GM23248 (cell line): ENCODE measurements around the gene PPP1R27. TPM values are rescaled to one million over a fixed set of nuclear protein-coding genes. Genes with fewer than 3 reads are reported as not detected.

Experiments
- DNase-seq: peaks from one replicate; pipeline ENCODE4 v3.0.0-alpha.2; 2015
- H2AFZ ChIP-seq: fragments of 200-600 bp; sonication (generic); 2 replicates; pipeline ENCODE4 v1.6.1; 2016; ENCODE audit warnings: antibody characterized with exemption
- H3F3A ChIP-seq: fragments of 200-600 bp; sonication (generic); 2 replicates; pipeline ENCODE4 v1.6.1; 2016; ENCODE audit warnings: mild to moderate bottlenecking, antibody characterized with exemption, mixed run types; ENCODE audit not compliant: insufficient read depth
- H3K27ac ChIP-seq: fragments of 200-600 bp; sonication (generic); 2 replicates; pipeline ENCODE4 v1.5.1; 2016; ENCODE audit warnings: mild to moderate bottlenecking
- H3K27me3 ChIP-seq: fragments of 200-600 bp; sonication (generic); replicated peaks from 2 replicates; pipeline ENCODE4 v1.6.1; 2016; ENCODE audit warnings: mild to moderate bottlenecking; ENCODE audit not compliant: insufficient read depth
- H3K36me3 ChIP-seq: fragments of 200-600 bp; sonication (generic); 2 replicates; pipeline ENCODE4 v1.6.1; 2016; ENCODE audit warnings: low read depth, mild to moderate bottlenecking
- H3K4me1 ChIP-seq: fragments of 200-600 bp; sonication (generic); 2 replicates; pipeline ENCODE4 v1.6.1; 2016; ENCODE audit warnings: mild to moderate bottlenecking; ENCODE audit not compliant: insufficient read depth
- H3K4me2 ChIP-seq: fragments of 200-600 bp; sonication (generic); one replicate; pipeline ENCODE4 v1.6.1; 2016; ENCODE audit warnings: mild to moderate bottlenecking; ENCODE audit not compliant: unreplicated experiment
- H3K4me3 ChIP-seq: fragments of 200-600 bp; sonication (generic); 2 replicates; pipeline ENCODE4 v1.5.1; 2016; ENCODE audit warnings: mild to moderate bottlenecking
- H3K79me2 ChIP-seq: fragments of 200-600 bp; sonication (generic); 2 replicates; pipeline ENCODE4 v1.6.1; 2016; ENCODE audit warnings: mild to moderate bottlenecking; ENCODE audit not compliant: insufficient read depth
- H3K9ac ChIP-seq: fragments of 200-600 bp; sonication (generic); 2 replicates; pipeline ENCODE4 v1.6.1; 2016; ENCODE audit warnings: mild to moderate bottlenecking
- H3K9me2 ChIP-seq: fragments of 200-600 bp; sonication (generic); 2 replicates; pipeline ENCODE4 v1.6.1; 2016; ENCODE audit warnings: mixed run types, mild to moderate bottlenecking, moderate library complexity; ENCODE audit not compliant: insufficient read depth
- H3K9me3 ChIP-seq: fragments of 200-600 bp; sonication (generic); one replicate; pipeline ENCODE4 v1.6.1; 2017; ENCODE audit warnings: low read depth
- H4K20me1 ChIP-seq: fragments of 200-600 bp; sonication (generic); 2 replicates; pipeline ENCODE4 v1.6.0; 2016; ENCODE audit not compliant: insufficient read depth
- EZH2 ChIP-seq: fragments of 200-600 bp; sonication (generic); IDR thresholded peaks from 2 replicates; pipeline ENCODE4 v1.6.1; 2018; ENCODE audit warnings: antibody characterized with exemption, mild to moderate bottlenecking; ENCODE audit not compliant: insufficient read depth, poor library complexity, severe bottlenecking
- EZH2phosphoT487 ChIP-seq: fragments of 200-600 bp; sonication (generic); IDR thresholded peaks from 2 replicates; pipeline ENCODE4 v1.6.1; 2018; ENCODE audit warnings: antibody characterized with exemption, moderate library complexity, mild to moderate bottlenecking, low read depth; ENCODE audit not compliant: insufficient read depth
- WGBS, 2 experiments: methylation state at CpG; one replicate each; pipeline ENCODE4 v1.1.6; 2015 to 2017; ENCODE audit warnings: low lambda C conversion rate in 2 of 2, low coverage in 1 of 2; ENCODE audit errors: missing lambda C conversion rate in 2 of 2; 5-methylcytosine and 5-hydroxymethylcytosine counted together
- in situ Hi-C: fragments of 300-500 bp; cut with MboI; formaldehyde crosslinking; loops from 2 replicates; pipeline ENCODE4 v1.15.0; 2020
- polyA plus RNA-seq: library from polyadenylated mRNA; unstranded; fragments of >200 nt; fragmentation: Nextera tagmentation; extraction: Ambion mirVana; gene quantifications from 2 replicates; pipeline ENCODE4 v1.2.1, GENCODE V29; 2016
- total RNA-seq: library from RNA; depleted of rRNA; stranded (reverse); fragments of >200 nt; shearing (Covaris generic); gene quantifications from 2 replicates; pipeline ENCODE4 v1.2.3, GENCODE V29; 2014

Gene PPP1R27
- total and polyA plus RNA-seq, 2 experiments from 2014 or later, result not detected

DNA sequence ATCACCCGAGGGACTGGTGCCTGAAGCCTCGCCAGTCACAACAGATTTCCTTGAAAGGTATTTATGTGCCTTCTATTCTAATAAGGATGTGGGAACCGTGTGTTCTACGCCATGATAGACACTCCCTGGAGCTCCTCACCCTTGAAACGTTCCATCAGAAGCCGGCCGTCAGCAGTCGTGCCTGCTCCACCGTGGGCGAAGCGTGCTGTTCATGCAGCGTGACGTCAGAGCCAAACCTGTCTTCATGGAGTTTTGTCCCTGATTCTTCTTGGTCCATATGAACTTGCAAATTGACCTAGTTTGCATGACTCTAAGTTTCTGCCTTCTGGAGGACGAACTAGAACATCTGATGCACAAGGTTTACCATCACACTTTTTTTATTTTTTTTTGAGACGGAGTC lies 4.5 kb upstream of the PPP1R27 start:
- no peaks in the 10 kb centered on the region for H3K4me1 ChIP-seq
- peaks cover 22% of the 10 kb centered on the region for H3F3A ChIP-seq
- 85 to 87% methylated on average over 14 to 15 of the region's 15 CpGs for WGBS, 2 experiments
- TF ChIP-seq EZH2phosphoT487 (no peak), EZH2 (no peak)
- H3K4me2 ChIP-seq, result no peak overlapping the region
- H3K36me3 ChIP-seq, result peaks cover 8% of the 10 kb centered on the region; the same call in 1 of the 2 replicates
- H3K27ac ChIP-seq, result no peak overlapping the region
- H3K79me2 ChIP-seq, result no peaks in the 10 kb centered on the region
- no peak overlapping the region for H3K9ac ChIP-seq
- no peak overlapping the region for H3K4me3 ChIP-seq
- no peaks in the 10 kb centered on the region for H4K20me1 ChIP-seq
- no peak overlapping the region for H2AFZ ChIP-seq
- no peaks in the 10 kb centered on the region for H3K9me2 ChIP-seq
- no peaks in the 10 kb centered on the region for H3K27me3 ChIP-seq
- DNase-seq, result no peak
- in situ Hi-C loops, result no loop called here
- H3K9me3 ChIP-seq, result no peaks in the 10 kb centered on the region

DNA sequence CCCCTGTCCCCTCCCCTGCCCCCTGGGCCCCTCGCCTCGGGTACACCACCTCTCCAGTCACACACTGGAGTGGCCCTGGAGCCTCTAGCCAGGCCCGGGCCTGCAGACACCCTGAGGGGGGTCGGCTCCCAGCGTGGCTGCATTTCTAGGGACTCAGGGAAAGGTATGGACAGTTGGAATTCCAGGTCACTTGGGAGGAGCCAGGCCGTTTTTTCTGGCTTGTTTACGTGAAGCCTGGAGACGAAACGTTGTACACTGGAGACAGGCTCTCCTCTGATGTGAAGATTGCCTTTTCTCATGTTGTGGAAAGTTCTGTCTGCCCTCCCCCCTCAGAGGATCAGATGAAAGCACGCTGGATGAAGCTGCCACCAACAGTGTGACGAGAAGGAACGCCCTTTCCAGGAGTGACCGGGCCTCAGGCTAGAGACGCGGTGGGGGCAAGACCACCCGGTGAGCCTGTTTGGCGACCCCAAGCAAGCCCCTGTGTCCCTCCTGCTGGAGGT lies 4.0 kb upstream of the PPP1R27 start:
- Histone ChIP-seq H3K4me2 (no peak overlapping the region), H4K20me1 (no peaks in the 10 kb centered on the region), H3K9me2 (no peaks in the 10 kb centered on the region), H3K4me3 (no peak overlapping the region), H3K9ac (no peak overlapping the region), H2AFZ (no peak overlapping the region), H3K4me1 (no peaks in the 10 kb centered on the region), H3K27me3 (no peaks in the 10 kb centered on the region), H3F3A (peaks cover 21% of the 10 kb centered on the region), H3K79me2 (peaks cover 4% of the 10 kb centered on the region; the same call in 1 of the 2 replicates), H3K9me3 (no peaks in the 10 kb centered on the region), H3K36me3 (peaks cover 6% of the 10 kb centered on the region; the same call in 1 of the 2 replicates), H3K27ac (no peak overlapping the region)
- no peak for DNase-seq
- 47 to 61% methylated on average over 17 of the region's 17 CpGs for WGBS, 2 experiments
- TF ChIP-seq EZH2phosphoT487, result no peak
- TF ChIP-seq EZH2, result no peak
- in situ Hi-C loops, result no loop called here

DNA sequence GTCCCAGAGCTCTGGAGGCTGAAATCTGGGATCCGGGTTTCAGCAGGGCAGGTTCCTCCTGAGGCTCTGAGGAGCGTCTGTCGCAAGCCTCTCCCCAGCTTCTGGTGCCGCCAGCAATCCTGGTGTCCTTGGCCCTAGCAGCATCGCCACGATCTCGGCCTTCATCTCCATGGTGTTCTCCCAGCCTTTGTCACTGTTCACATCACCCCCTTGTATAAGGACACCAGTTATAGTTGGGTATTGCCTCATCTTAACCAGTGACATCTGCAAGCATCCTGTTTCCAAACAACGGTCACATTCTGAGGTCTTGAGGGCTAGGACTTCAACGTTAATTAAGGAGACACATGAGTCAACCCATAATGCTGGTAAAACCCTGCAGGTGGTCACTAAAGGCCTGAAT lies 2.8 kb upstream of the PPP1R27 start:
- H3K9me3 ChIP-seq, result no peaks in the 10 kb centered on the region
- DNase-seq, result peak; percentile 39
- no peak overlapping the region for H3K9ac ChIP-seq
- no peaks in the 10 kb centered on the region for H3K9me2 ChIP-seq
- 62 to 71% methylated on average over 9 of the region's 9 CpGs for WGBS, 2 experiments
- H3K79me2 ChIP-seq, result peaks cover 6% of the 10 kb centered on the region; the same call in 1 of the 2 replicates
- in situ Hi-C loops, result no loop called here
- no peak overlapping the region for H3K4me2 ChIP-seq
- no peaks in the 10 kb centered on the region for H3K4me1 ChIP-seq
- H3K27ac ChIP-seq, result no peak overlapping the region
- TF ChIP-seq EZH2phosphoT487, result no peak
- no peak for TF ChIP-seq EZH2
- no peaks in the 10 kb centered on the region for H4K20me1 ChIP-seq
- no peak overlapping the region for H3K4me3 ChIP-seq
- no peaks in the 10 kb centered on the region for H3K27me3 ChIP-seq
- H2AFZ ChIP-seq, result no peak overlapping the region
- H3K36me3 ChIP-seq, result no peaks in the 10 kb centered on the region; the same call in 1 of the 2 replicates
- H3F3A ChIP-seq, result peaks cover 9% of the 10 kb centered on the region

DNA sequence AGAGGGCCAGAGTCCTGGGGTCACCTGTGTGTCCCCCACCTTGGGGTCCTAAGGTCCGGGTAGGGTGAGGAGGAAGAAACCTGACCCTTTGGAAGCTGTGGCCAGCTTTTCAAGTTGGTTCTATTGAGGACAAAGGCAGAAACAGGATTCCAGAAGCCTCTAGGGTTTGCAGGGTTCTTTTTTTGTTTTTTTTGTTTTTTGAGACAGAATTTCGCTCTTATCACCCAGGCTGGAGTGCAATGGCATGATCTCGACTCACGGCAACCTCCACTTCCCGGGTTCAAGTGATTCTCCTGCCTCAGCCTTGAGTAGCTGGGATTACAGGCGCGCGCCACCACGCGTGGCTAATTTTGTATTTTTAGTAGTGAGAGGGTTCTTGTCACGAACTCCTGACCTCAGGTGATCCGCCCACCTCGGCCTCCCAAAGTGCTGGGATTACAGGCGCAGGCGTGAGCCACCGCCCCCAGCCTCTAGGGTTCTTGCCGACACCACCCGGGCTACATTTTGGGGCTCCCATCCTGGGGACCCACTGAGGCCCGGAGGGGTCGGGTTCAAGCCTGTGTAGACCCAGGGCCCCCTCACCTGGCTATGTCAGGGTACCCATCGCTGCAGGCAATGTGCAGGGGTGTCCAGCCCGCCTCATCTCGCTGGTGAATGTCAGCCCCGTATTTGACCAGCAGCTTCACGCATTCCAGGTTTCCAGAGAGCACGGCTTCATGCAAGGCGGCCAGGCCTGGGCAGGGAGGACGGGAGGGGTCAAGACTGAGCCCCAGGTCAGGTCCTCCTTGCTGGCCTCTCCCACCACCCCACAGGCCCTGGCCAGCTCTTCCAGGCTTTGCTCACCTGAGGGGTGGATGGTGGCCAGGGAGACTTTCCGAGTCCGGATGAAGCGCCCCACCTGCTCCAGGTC lies 674 bp downstream of the PPP1R27 start:
- no peak for DNase-seq
- in situ Hi-C loops, result no loop called here
- peak overlapping the region; percentile 89 for H3K27ac ChIP-seq
- peaks cover 5% of the 10 kb centered on the region; the same call in 1 of the 2 replicates for H3F3A ChIP-seq
- H3K9me3 ChIP-seq, result no peaks in the 10 kb centered on the region
- WGBS, 2 experiments, result 91 to 92% methylated on average over 31 of the region's 31 CpGs
- TF ChIP-seq EZH2 (no peak), EZH2phosphoT487 (no peak)
- H3K4me1 ChIP-seq, result peaks cover 7% of the 10 kb centered on the region
- peak overlapping the region; percentile 98 for H3K9ac ChIP-seq
- peaks cover 34% of the 10 kb centered on the region for H3K79me2 ChIP-seq
- no peaks in the 10 kb centered on the region for H3K9me2 ChIP-seq
- H3K4me3 ChIP-seq, result peak overlapping the region; percentile 77
- H3K4me2 ChIP-seq, result peak overlapping the region; percentile 89
- no peaks in the 10 kb centered on the region for H4K20me1 ChIP-seq
- H3K36me3 ChIP-seq, result no peaks in the 10 kb centered on the region
- no peaks in the 10 kb centered on the region for H3K27me3 ChIP-seq
- peak overlapping the region; percentile 64 for H2AFZ ChIP-seq
